Measurements from ENCODE around the gene IRF2BP1. TPM values are rescaled to one million over a fixed set of nuclear protein-coding genes. Genes with fewer than 3 reads are reported as not detected.

Gene IRF2BP1
- total and polyA plus RNA-seq, 2 of the 13 experiments (the other 11 are each of a cell fraction or from before 2014, with no cell fraction given) = 4.3 to 14.3 TPM

GRCh38 chr19:45878043-45878794 lies 7.7 kb downstream of the IRF2BP1 start (continued):
- TF ChIP-seq STAT6 (CRISPR knock-in tag; IDR thresholded peaks at IDR 0.05; ENCODE audit: borderline replicate concordance) (no peak), MBD4 (IDR thresholded peaks at IDR 0.05; ENCODE audit: borderline replicate concordance, low read length) (no peak), RBM39 (IDR thresholded peaks at IDR 0.05; ENCODE audit: low read depth, low read length, poor library complexity, severe bottlenecking) (peak; percentile 53), PPARG (CRISPR knock-in tag; conservative IDR thresholded peaks at IDR 0.05) (no peak), ZNF20 (CRISPR knock-in tag; IDR thresholded peaks at IDR 0.05) (no peak), ZNF12 (CRISPR knock-in tag; IDR thresholded peaks at IDR 0.05) (peak; percentile 36; the same call in 1 of the 2 replicates), TBX3 (IDR thresholded peaks at IDR 0.05; ENCODE audit: borderline replicate concordance) (0 out of 2 replicates have a peak, but pooled peaks have one; percentile 22), ZNF264 (CRISPR knock-in tag; IDR thresholded peaks at IDR 0.05) (no peak), ZBTB42 (CRISPR knock-in tag; IDR thresholded peaks at IDR 0.05) (no peak), ZNF468 (CRISPR knock-in tag; IDR thresholded peaks at IDR 0.05) (no peak), CSRNP2 (CRISPR knock-in tag; conservative IDR thresholded peaks at IDR 0.05; ENCODE audit: low read depth) (no peak), ZNF280D (CRISPR knock-in tag; IDR thresholded peaks at IDR 0.05) (0 out of 2 replicates have a peak, but pooled peaks have one; percentile 37), ZFP36L1 (CRISPR knock-in tag; IDR thresholded peaks at IDR 0.05) (no peak), NR0B2 (CRISPR knock-in tag; IDR thresholded peaks at IDR 0.05) (no peak), IRF9 (CRISPR knock-in tag; IDR thresholded peaks at IDR 0.05; ENCODE audit: borderline replicate concordance) (0 out of 2 replicates have a peak, but pooled peaks have one; percentile 49), ZBTB3 (CRISPR knock-in tag; IDR thresholded peaks at IDR 0.05; ENCODE audit: borderline replicate concordance, low read depth) (no peak), ARID2 (CRISPR knock-in tag; IDR thresholded peaks at IDR 0.05; ENCODE audit: borderline replicate concordance) (no peak)

Measured in HepG2 (cell line).